ACC112 (cell line): Measurements from ENCODE around the gene CSKMT.
A peak's percentile ranks its signal among the peaks of the same experiment; 100 is the strongest.
"Not testable (repeated sequence)": the region's sequence is repeated elsewhere in the genome, so short reads cannot be mapped to it uniquely, and the experiment has no call there.

Experiments
- H2AFZ ChIP-seq: fragments of 200-600 bp; sonication (generic); one replicate; pipeline ENCODE4 v1.6.0; 2017; ENCODE audit warnings: antibody characterized with exemption, low read length; ENCODE audit not compliant: unreplicated experiment
- H3K27ac ChIP-seq: fragments of 200-600 bp; sonication (generic); 2 replicates; pipeline ENCODE4 v1.5.1; 2014; ENCODE audit warnings: low read depth, mild to moderate bottlenecking, antibody characterized with exemption, low read length, moderate library complexity
- H3K27me3 ChIP-seq: fragments of 200-600 bp; sonication (generic); 2 replicates; pipeline ENCODE4 v1.6.1; 2014; ENCODE audit warnings: mild to moderate bottlenecking, antibody characterized with exemption, low read length, moderate library complexity, mixed read lengths; ENCODE audit not compliant: insufficient read depth
- H3K36me3 ChIP-seq: fragments of 200-600 bp; sonication (generic); 2 replicates; pipeline ENCODE4 v1.6.1; 2016; ENCODE audit warnings: mild to moderate bottlenecking, antibody characterized with exemption, low read length, moderate library complexity, mixed read lengths; ENCODE audit not compliant: insufficient read depth
- H3K4me1 ChIP-seq: fragments of 200-600 bp; sonication (generic); one replicate; pipeline ENCODE4 v1.6.1; 2016; ENCODE audit warnings: low read length, mixed read lengths; ENCODE audit not compliant: insufficient read depth, unreplicated experiment, control insufficient read depth
- H3K4me3 ChIP-seq: fragments of 200-600 bp; sonication (generic); 2 replicates; pipeline ENCODE4 v1.5.1; 2014; ENCODE audit warnings: mild to moderate bottlenecking, low read depth, low read length
- H3K79me2 ChIP-seq: fragments of 200-600 bp; sonication (generic); one replicate; pipeline ENCODE4 v1.6.0; 2016; ENCODE audit warnings: low read length; ENCODE audit not compliant: control insufficient read depth, unreplicated experiment, insufficient read depth

The CSKMT gene

GRCh38 chr11:62675415-62675814 is 10.3 kb downstream of the CSKMT start:
- Histone ChIP-seq H3K79me2 (peaks cover 28% of the 10 kb centered on the region), H3K4me1 (peaks cover 22% of the 10 kb centered on the region)
- H3K36me3 ChIP-seq, result not testable (repeated sequence)

GRCh38 chr11:62676698-62677097 is 11.6 kb downstream of the CSKMT start:
- peaks cover 29% of the 10 kb centered on the region for H3K4me1 ChIP-seq
- no peaks in the 10 kb centered on the region for H3K27me3 ChIP-seq
- H3K27ac ChIP-seq, result no peak overlapping the region
- H3K36me3 ChIP-seq, result no peaks in the 10 kb centered on the region
- no peak overlapping the region for H2AFZ ChIP-seq
- H3K4me3 ChIP-seq, result no peak overlapping the region
- H3K79me2 ChIP-seq, result peaks cover 28% of the 10 kb centered on the region

More at GRCh38 chr11:62675415-62675814, 10.3 kb downstream of the CSKMT start:
- not testable (repeated sequence) for H2AFZ ChIP-seq, H3K27me3 ChIP-seq, H3K27ac ChIP-seq, H3K4me3 ChIP-seq

- H3K4me1 ChIP-seq, result peaks cover 29% of the 10 kb centered on the region
- H3K4me3 ChIP-seq, result peak overlapping the region; percentile 99; the same call in 1 of the 2 replicates
- H3K79me2 ChIP-seq, result peaks cover 24% of the 10 kb centered on the region
- H3K27ac ChIP-seq, result no peak overlapping the region
- H3K27me3 ChIP-seq, result no peaks in the 10 kb centered on the region
- H3K36me3 ChIP-seq, result no peaks in the 10 kb centered on the region
- no peak overlapping the region for H2AFZ ChIP-seq
Observed at GRCh38 chr11:62677156-62677555, 12.0 kb downstream of the CSKMT start.

- Histone ChIP-seq H2AFZ (no peak overlapping the region), H3K27ac (no peak overlapping the region), H3K79me2 (peaks cover 20% of the 10 kb centered on the region), H3K4me1 (peaks cover 25% of the 10 kb centered on the region), H3K27me3 (no peaks in the 10 kb centered on the region), H3K36me3 (no peaks in the 10 kb centered on the region), H3K4me3 (peak overlapping the region; percentile 99)
Observed at GRCh38 chr11:62677714-62678113, 12.6 kb downstream of the CSKMT start.

- Histone ChIP-seq H3K27me3 (no peaks in the 10 kb centered on the region), H3K79me2 (peaks cover 15% of the 10 kb centered on the region), H2AFZ (peak overlapping the region; percentile 70), H3K4me1 (peaks cover 19% of the 10 kb centered on the region), H3K36me3 (no peaks in the 10 kb centered on the region), H3K27ac (peak overlapping the region; percentile 83), H3K4me3 (peak overlapping the region; percentile 99)
Observed at GRCh38 chr11:62678433-62678769, 13.3 kb downstream of the CSKMT start.

GRCh38 chr11:62678770-62679696 is 13.9 kb downstream of the CSKMT start, which contains the start of gene UBXN1:
TSS of gene UBXN1 (minus strand) at chr11:62679073. CDS start at chr11:62678923, 150 bp downstream.
- Histone ChIP-seq H3K4me1 (peaks cover 19% of the 10 kb centered on the region), H3K79me2 (peaks cover 13% of the 10 kb centered on the region), H3K36me3 (no peaks in the 10 kb centered on the region), H3K4me3 (peak within 1 kb of the TSS; percentile 99), H2AFZ (peak within 1 kb of the TSS; percentile 70), H3K27ac (peak within 1 kb of the TSS; percentile 83), H3K27me3 (no peaks in the 10 kb centered on the region)

GRCh38 chr11:62680825-62681240 is 15.7 kb downstream of the CSKMT start:
- peaks cover 12% of the 10 kb centered on the region for H3K79me2 ChIP-seq
- no peaks in the 10 kb centered on the region for H3K27me3 ChIP-seq
- peaks cover 19% of the 10 kb centered on the region for H3K4me1 ChIP-seq
- H3K27ac ChIP-seq, result no peak overlapping the region
- H3K4me3 ChIP-seq, result no peak overlapping the region
- H2AFZ ChIP-seq, result peak overlapping the region; percentile 36
- no peaks in the 10 kb centered on the region for H3K36me3 ChIP-seq

- no peak overlapping the region for H2AFZ ChIP-seq
- H3K4me1 ChIP-seq, result peaks cover 14% of the 10 kb centered on the region
- no peaks in the 10 kb centered on the region for H3K36me3 ChIP-seq
- H3K4me3 ChIP-seq, result no peak overlapping the region
- no peak overlapping the region for H3K27ac ChIP-seq
- no peaks in the 10 kb centered on the region for H3K27me3 ChIP-seq
- H3K79me2 ChIP-seq, result peaks cover 12% of the 10 kb centered on the region
Observed at GRCh38 chr11:62682518-62682917, 17.4 kb downstream of the CSKMT start.

GRCh38 chr11:62687508-62688396 is 22.6 kb downstream of the CSKMT start:
- no peak overlapping the region for H3K4me3 ChIP-seq
- no peaks in the 10 kb centered on the region for H3K27me3 ChIP-seq
- H3K36me3 ChIP-seq, result peaks cover 12% of the 10 kb centered on the region; the same call in 1 of the 2 replicates
- H3K79me2 ChIP-seq, result no peaks in the 10 kb centered on the region
- no peak overlapping the region for H3K27ac ChIP-seq
- no peak overlapping the region for H2AFZ ChIP-seq
- H3K4me1 ChIP-seq, result peaks cover 15% of the 10 kb centered on the region

GRCh38 chr11:62688491-62688890 is 23.4 kb downstream of the CSKMT start:
- H2AFZ ChIP-seq, result no peak overlapping the region

More at GRCh38 chr11:62688491-62688890, 23.4 kb downstream of the CSKMT start:
- no peak overlapping the region for H3K27ac ChIP-seq
- peaks cover 15% of the 10 kb centered on the region; the same call in 1 of the 2 replicates for H3K36me3 ChIP-seq
- no peak overlapping the region for H3K4me3 ChIP-seq
- H3K79me2 ChIP-seq, result no peaks in the 10 kb centered on the region
- H3K4me1 ChIP-seq, result peaks cover 15% of the 10 kb centered on the region
- no peaks in the 10 kb centered on the region for H3K27me3 ChIP-seq
